ENCODE results near the gene RELA.
"Not testable (repeated sequence)": the region's sequence is repeated elsewhere in the genome, so short reads cannot be mapped to it uniquely, and the experiment has no call there.

RELA gene

DNA sequence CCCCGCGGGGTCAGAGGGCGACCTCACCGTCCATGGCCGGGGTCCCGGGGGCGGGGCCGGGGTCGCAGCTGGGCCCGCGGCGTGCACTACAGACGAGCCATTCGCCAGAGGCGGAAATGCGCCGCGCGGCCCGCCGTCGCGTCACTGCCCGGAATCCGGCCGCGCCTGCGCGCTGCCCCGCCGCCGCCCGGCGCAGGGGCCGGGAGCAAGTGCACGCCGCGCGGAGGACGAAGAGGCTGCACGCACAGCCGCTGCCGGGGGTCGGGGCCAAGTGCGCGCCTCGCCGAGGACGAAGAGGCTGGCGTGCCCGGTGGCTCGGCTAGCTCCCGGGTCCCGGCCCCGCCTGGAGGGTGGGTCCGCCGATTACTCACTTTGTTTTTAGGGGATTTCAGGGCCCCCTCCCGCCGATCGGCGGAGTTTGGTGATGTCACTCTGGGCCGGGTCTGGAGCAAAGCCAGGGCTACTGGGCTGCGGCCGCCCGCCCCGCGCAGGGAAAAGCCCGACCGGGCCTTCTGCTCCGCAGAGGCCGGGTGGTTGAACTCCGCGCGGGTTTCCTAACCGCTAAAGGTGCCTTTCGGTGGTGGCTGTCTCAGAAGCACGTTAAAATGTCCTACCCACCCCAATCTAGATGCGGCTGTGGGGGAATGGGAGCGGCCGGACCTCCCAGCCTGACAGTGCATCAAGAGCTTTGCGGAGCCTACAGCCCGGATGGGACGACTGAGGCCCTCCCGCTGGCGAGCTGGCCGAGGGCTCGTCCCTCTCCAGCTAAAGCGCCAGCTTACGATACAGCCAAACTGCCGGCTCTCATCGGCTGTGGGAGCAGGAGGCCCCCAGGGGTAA is at the start of gene RELA:
Gene RELA (minus strand): TSS at position 118 of the 840 bp plus-strand sequence. CDS start 84 bp downstream, at position 34.
- peak; percentile 64 to 100 (median 93) for DNase-seq

DNA sequence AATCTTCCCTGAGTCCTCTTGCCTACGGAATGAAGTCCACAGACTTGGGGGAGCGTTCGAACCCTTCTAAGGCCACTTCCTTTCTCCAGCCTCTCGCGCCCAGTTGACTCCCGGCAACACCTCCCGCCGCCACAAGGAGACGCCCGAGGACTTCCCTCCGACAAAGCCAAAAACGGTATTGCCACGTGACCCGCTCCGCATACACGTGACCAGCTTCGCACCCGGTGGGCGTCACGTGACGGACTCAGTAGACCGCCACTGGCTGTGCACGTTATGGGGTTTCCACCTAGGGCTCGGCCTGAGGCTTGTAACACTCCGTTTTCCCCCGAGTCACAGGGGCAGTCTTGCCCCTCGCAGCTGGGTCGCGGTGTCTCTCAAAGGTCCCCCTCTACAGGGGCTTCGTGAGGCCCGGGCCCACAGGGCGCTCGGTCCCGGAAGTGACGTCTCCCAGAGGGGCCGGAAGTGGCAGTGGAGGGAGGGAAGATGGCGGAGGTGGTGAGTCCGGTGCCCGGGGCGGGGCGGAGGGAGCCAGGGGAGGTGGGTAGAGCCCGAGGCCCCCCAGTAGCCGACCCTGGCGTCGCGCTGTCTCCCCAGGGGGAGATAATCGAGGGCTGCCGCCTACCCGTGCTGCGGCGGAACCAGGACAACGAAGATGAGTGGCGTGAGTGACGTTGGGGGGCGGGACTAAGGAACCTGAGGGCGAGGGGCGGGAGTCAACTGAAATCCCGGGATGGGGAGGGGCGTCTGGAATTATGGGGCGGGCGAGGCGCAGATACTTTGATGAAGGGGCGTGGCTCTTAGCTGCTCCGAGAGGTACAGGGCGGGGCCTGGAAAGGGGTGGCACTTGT is 49.3 kb upstream of the RELA start, which contains the start of gene KAT5:
Gene KAT5 (plus strand): TSS at position 468 of the 848 bp plus-strand sequence. CDS start 16 bp downstream, at position 484.
- peak; percentile 72 to 100 (median 98) for DNase-seq

DNA sequence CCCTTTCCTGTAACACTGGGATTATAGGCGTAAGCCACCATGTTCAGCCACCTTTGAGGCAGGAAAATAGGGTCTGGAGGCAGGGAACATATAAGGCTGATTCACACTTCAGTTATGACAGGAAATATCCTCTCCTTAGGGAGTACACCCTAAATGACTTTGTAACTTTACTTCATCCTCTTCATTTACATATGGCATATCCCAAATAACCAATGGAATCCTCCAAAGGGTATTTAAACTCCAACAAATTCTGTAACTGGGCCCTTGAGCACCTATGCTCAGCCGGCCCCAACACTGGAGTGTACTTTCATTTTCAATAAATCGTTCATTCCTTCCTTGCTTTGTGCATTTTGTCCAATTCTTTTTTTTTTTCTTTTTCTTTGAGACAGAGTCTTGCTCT is 47.7 kb upstream of the RELA start:
- DNase-seq = no peak

DNA sequence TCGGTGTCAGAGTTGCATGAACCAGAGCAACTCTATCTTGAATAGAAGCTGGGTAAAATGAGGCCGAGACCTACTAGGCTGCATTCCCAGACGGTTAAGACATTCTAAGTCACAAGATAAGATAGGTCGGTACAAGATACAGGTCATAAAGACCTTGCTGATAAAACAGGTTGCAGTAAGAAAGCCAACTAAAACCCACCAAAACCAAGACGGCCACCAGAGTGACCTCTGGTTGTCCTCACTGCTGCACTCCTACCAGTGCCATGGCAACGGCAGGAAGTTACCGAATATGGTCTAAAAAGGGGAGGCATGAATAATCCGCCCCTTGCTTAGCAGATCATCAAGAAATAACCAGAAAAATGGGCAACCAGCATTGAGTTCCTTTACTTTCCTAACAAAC is 46.9 kb upstream of the RELA start:
- DNase-seq = no peak

DNA sequence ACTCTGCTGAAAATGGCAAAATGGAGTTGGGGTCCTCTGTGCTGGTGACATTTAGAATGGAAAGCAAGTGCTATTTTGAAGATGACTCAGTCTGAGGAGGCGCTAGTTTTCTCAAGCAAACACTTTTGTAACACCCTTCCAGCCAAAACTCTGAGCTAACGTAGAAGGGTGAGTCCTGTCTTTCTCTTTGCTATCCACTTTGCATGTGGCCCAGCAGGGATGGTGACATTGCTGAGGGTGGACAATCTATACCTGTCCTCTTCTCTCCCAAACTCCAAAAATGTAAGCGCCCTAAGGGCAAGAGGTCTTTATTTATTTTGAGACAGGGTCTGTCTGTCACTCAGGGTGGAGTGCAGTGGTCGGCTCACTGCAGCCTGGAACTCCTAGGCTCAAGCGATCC is 45.7 kb upstream of the RELA start:
- no peak for DNase-seq

DNA sequence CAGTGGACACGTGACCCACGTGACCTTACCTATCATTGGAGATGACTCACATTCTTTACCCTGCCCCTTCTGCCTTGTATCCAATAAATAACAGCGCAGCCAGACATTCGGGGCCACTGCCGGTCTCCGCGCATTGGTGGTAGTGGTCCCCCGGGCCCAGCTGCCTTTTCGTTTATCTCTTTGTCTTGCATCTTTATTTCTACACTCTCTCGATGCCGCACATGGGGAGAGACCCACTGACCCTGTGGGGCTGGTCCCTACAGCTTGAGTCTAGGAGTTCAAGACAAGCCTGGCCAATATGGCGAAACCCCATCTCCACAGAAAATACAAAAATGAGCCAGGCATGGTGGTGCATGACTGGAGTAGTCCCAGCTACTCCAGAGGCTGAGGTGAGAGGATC is 44.3 kb upstream of the RELA start:
- not testable (repeated sequence) for DNase-seq

DNA sequence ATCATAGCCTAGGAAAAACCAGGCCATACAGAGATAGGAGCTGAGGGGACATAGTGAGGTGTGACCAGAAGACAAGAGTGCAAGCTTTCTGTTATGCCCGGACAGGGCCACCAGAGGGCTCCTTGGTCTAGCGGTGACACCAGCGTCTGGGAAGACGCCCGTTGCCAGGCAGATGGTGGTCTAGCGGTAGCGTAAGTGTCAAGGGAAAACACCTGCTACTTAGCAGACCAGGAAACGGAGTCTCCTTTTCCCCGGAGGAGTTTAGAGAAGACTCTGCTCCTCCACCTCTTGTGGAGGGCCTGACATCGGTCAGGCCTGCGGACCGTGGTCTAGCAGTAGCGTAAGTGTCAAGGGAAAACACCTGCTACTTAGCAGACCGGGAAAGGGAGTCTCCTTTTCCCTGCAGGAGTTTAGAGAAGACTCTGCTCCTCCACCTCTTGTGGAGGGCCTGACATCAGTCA is 43.6 kb upstream of the RELA start:
- DNase-seq = peak in 38 of 58 donors; percentile 2 to 76 (median 48)

DNA sequence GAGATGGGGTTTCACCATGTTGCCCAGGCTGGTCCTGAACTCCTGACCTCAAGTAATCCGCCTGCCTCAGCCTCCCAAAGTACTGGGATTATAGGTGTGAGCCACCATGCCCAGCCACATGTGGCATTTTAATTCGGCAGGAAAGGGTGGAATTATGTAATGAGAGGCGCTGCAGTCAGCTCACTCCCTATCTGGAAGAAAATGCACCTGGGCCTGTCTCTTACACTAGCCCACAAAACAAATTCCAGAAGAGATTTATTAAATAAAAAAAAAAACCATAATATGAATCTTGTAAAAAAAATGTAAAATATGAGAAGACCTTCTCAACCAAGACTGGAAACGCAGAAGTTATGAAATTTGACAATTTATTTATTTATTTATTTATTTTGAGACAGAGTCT is 41.1 kb upstream of the RELA start:
- DNase-seq = no peak

DNA sequence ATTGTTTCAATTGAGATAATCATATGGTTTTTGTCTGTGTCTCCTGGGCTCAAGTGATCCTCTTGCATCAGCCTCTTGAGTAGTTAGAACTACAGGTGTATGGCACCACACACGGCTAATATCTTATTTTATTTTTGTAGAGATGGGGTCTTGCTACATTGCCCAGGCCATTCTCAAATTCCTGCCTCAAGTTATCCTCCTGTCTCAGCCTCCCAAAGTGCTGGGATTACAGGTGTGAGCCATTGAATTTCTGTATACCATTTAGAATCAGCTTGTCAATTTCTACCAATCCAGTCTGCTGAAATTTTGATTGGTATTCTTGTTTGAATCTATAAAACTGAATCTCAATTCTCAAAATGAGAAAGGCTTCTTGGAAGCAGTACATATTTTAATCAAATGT is 39.0 kb upstream of the RELA start:
- DNase-seq = no peak

DNA sequence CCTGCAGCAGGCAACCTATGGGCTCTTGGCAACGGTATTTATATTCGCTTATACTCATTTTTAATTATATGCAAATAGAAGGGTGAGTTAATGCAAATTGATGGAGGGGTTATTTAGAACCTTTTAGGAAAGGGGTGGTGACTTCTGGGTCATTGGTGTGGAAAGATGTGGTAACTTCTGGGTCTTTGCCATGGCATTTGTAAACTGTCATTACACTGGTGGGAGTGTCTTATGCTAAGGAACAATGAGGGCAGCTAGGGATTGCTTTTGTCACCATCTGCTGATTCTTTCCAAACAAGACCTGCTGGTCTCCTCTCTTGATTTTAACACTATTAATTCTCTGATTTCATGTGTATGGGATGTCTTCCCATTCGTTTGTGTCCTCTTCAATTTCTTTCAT is 37.7 kb upstream of the RELA start:
- DNase-seq = no peak

DNA sequence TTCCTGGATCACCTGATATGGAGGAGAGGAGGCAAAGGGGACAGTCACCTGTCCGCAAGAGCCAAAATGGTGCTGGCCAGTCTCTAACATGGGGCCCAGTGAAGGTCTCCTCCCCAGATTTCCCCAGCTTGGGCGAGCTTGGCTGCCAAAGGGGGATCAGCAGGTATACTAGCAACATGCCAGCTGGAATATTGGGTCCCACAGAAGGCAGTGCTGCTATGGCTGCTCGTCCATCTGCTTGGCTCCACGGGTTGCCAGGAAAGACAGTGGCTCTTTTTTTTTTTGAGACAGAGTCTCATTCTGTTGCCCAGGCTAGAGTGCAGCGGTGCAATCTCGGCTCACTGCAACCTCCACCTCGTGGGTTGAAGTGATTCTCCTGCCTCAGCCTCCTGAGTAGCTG is 36.6 kb upstream of the RELA start:
- peak in 2 of 58 donors; percentile 8 to 17 for DNase-seq

DNA sequence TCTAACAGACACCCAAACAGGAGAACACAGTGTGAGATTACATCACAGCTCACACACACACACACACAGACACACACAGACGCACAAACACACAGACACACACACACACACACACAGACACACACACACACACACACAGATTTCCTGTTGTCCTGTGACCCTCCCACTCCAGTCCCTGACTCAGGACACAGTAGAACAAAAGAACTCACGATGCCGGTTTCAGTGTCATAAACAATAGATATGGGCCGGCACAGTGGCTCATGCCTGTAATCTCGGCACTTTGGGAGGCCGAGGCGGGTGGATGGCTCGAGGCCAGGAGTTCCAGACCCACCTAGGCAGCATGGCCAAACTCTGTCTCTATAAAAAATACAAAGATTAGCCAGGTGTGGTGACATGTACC is 35.5 kb upstream of the RELA start:
- peak in 4 of 58 donors; percentile 9 to 30 (median 28) for DNase-seq

DNA sequence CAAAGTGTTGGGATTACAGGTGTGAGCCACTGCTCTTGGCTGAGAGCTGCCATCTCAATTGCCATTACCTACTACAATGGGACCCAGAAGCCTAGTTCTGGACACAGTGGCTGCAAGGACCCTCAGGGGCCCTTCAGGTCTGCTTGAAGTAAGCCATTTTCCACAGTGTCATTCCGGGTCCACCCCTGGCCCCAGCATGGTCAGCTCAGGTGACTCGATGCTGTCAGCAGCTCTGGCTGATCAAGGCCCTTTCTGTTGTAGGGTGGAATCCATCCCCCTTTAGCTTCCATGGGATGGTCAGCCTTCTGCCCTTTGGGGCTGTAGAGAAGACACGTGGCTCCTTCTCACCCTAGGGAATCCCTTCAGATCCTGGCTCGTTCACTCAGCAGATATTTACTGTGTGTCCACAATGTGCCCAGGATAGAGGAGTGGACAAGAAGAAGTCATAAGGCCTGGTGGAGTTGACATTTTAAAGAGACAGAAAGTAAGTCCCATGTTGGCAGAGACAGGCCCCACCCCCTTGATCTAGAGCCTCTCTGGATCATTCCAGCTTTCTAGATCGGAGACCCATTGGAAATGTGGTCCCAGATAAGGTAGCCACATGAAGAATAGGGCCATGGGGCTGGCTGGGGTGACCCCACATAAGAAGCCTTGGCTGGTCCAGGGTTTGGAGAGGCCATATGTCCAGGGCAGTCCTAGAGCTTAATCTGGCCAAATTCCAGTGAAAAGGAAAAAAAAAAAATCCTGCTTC is 34.3 kb upstream of the RELA start:
- DNase-seq = no peak

DNA sequence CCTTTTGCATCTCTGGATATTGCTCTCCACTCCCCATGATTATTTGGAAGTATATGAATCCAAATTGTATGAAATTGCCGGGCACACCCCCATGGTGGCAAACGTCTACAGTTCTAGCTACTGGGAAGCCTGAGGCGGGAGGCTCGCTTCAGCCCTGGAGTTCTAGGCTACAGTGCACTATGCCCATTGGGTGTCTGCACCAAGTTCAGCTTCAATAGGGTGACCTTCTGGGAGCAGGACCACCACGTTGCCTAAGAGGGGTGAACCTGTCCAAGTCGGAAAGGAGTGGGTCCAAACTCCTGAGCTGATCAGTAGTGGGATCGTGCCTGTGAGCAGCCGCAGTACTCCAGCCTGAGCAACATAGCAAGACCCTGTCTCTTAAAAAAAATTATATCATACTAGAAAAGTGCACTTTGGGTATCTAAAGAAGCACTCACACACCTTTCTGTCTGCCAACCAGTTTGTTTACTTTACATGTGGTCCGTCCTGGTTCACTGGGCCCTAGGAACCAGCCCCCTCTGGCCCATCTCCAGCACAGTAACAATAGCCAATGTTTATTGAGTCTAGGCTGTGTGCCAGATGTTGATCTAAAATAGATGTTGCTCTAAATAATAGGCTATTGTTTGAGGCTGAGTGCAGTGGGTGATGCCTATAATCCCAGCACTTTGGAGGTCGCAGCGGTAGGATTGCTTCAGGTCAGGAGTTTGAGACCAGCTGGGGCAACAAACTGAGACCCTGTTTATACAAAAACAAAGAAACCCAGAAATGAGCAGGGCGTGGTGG is 32.9 kb upstream of the RELA start:
- peak in 33 of 58 donors; percentile 6 to 81 (median 36) for DNase-seq

DNA sequence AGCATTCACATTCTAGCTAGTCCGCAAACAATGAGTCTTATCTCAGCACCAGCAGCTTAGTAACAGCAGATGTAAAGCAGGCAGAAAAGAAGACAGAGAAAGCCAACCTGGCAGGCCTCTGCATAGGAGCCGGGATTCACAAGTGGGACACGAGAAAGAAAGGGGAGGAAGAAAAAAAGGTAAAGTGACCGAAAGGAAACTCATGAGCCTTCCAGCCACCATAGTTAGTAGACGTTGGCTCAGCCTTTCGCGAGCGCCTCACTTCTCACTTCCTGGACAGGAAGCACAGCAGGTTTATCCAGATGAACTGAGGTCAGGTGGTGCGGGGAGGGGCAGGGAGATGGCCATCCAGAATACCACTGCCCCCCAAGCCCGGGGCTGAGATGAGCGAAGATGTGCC is 29.7 kb upstream of the RELA start:
- DNase-seq = no peak

DNA sequence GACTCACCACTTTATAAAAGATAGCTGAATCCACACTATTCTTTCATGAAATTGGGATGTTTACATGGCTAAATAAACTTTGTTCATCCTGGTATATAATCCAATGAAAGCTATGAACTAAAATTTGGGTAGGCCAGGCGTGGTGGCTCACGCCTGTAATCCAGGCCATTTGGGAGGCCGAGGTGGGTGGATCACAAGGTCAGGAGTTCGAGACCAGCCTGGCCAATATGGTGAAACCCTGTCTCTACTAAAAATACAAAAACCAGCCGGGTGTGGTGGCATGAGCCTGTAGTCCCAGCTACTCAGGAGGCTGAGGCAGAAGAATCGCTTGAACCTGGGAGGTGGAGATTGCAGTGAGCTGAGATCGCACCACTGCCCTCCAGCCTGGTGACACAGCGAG is 29.1 kb upstream of the RELA start:
- not testable (repeated sequence) for DNase-seq

DNA sequence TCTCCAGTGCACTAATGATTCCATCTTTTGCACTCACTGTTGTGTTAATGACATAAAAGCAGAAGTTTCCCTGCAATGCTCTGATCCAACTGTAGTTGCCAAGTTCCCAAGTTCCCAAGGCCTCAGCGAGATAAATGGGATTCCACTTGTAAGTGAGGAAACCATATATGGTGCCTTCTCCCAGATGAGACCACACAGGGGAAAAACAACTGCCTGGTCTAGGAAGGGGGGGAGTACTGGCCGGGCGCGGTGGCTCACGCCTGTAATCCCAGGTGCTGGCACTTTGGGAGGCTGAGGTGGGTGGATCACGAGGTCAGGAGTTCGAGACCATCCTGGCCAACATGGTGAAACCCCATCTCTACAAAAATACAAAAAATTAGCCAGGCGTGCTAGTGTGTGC is 23.3 kb upstream of the RELA start:
- DNase-seq = no peak

DNA sequence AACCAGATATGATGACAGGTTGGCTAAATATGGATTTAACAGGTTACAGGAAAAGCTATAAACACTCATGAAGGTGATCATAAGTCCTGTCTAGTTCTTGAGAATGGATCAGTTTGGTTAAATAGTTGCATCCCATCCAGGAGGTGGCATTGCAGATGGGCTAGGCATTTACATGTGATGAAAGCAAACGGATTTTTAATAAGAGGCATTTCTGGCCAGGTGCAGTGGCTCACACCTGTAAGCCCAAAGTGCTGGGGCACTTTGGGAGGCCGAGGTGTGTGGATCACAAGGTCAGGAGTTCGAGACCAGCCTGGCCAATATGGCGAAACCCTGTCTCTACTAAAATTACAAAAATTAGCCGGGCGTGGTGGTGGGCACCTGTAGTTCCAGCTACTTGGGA is 20.8 kb upstream of the RELA start:
- DNase-seq = not testable (repeated sequence)

DNA sequence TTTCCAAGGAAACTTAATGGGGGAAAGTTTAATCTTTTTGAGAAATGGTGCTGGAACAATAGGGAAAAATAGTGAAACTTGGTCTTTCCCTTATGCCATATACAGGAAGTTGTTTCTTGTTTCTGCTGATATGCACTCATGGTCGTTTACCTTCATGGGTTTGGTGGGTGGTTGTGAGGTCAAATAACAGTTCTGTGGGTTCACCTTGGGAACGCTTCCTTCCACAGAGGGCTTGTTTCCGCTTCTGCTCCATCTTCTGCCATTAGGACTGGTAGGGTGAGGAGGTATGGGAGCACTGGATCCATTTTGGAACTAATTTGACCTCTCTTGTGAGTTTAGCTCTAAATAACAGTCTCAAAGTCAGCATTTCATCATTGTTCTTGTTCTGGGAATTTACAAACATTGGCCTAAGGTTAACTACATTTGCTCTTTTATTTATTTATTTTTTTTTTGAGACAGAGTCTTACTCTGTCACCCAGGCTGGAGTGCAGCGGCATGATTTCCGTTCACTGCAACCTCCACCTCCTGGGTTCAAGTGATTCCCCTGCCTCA is 17.6 kb upstream of the RELA start:
- no peak for DNase-seq

DNA sequence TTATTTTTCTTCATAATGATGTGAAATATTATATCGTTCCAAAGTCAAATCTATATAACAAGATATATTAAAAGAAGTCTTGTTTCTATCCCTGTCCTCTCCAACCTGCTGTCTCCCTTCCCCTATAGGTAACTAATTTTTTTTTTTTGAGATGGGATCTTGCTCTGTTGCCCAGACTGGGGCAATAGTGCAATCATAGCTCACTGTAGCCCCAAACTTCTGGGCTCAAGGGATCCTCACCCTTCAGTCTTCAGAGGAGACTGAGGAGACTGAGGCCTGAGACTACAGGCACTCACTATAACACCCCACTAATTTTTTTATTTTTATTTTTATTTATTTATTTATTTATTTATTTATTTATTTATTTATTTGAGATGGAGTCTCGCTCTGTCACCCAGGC is 10.3 kb upstream of the RELA start:
- no peak for DNase-seq

Measured in anterior cingulate cortex (tissue), 58 donors.